Endothelial cell of umbilical vein (primary cell): Measurements from ENCODE around the gene TATDN3. TPM values are rescaled to one million over a fixed set of nuclear protein-coding genes. Genes with fewer than 3 reads are reported as not detected.

Source experiments
- BruUV-seq: library from RNA; stranded (reverse); fragments of 400-500 nt; replicated peaks from 2 replicates; lab custom pipeline; 2021; lab: Mats Ljungman, UMichigan
- CTCF ChIA-PET: fragments of 300-600, 350-600 bp; sonication (Branson Sonifier 250); formaldehyde crosslinking; loops from one replicate; lab custom pipeline; 2021; ENCODE audit warnings: antibody characterized with exemption, inconsistent platforms; lab: Charles Lee
- POLR2A ChIA-PET: fragments of 300-600, 350-600 bp; sonication (Branson Sonifier 250); formaldehyde crosslinking; loops from one replicate; lab custom pipeline; 2021; ENCODE audit warnings: antibody characterized with exemption, inconsistent platforms; lab: Charles Lee
- DNase-seq: peaks from one replicate; pipeline ENCODE4 v3.0.0-alpha.2; 2011; ENCODE audit warnings: low read depth, low spot score
- FAIRE-seq: peaks from 2 replicates; lab custom pipeline; 2011; peaks lifted over from hg19 to GRCh38; lab: Jason Lieb, UNC
- H2AFZ ChIP-seq: 2 replicates; pipeline ENCODE4 v1.6.0; 2012; ENCODE audit warnings: low read depth, low read length, control low read depth, inconsistent platforms
- H3K27ac ChIP-seq: 2 replicates; pipeline ENCODE4 v1.5.1; 2011; ENCODE audit warnings: low read depth, mild to moderate bottlenecking, control low read depth, low read length, moderate library complexity; ENCODE audit not compliant: insufficient read depth
- H3K27me3 ChIP-seq, 2 experiments: 2 replicates each; pipeline versions ENCODE4 v1.6.0 to v1.6.1; 2011; ENCODE audit warnings: low read length in 2 of 2, mixed read lengths in 1 of 2; ENCODE audit not compliant: control insufficient read depth in 2 of 2, insufficient read depth in 2 of 2
- H3K36me3 ChIP-seq, 2 experiments: 2 replicates in 1 of 2; 3 replicates in 1 of 2; pipeline ENCODE4 v1.5.1; 2011; ENCODE audit warnings: low read length in 2 of 2, mild to moderate bottlenecking in 1 of 2, moderate library complexity in 1 of 2; ENCODE audit not compliant: control insufficient read depth in 2 of 2, insufficient read depth in 2 of 2; ENCODE audit errors: extremely low read depth in 1 of 2
- H3K4me1 ChIP-seq: 3 replicates; pipeline ENCODE4 v1.5.1; 2011; ENCODE audit warnings: mild to moderate bottlenecking, low read length; ENCODE audit not compliant: control insufficient read depth, insufficient read depth; ENCODE audit errors: extremely low read depth
- H3K4me2 ChIP-seq: 2 replicates; pipeline ENCODE4 v1.6.1; 2011; ENCODE audit warnings: low read length, control low read depth, mixed read lengths; ENCODE audit not compliant: insufficient read depth
- H3K4me3 ChIP-seq, 3 experiments: fragments of 200-600 bp in 1 of 3; sonication (generic), shearing (Covaris generic) in 1 of 3; replicated peaks in 1 of 3; 2 replicates each; pipeline ENCODE4 v1.5.1; 2011 to 2016; ENCODE audit warnings: control low read depth in 3 of 3, low read length in 3 of 3, mild to moderate bottlenecking in 2 of 3, inconsistent platforms in 1 of 3, low read depth in 1 of 3, moderate library complexity in 1 of 3; ENCODE audit not compliant: insufficient read depth in 1 of 3
- H3K79me2 ChIP-seq: 2 replicates; pipeline ENCODE4 v1.6.0; 2012; ENCODE audit warnings: low read length, inconsistent platforms; ENCODE audit not compliant: control insufficient read depth, insufficient read depth
- H3K9ac ChIP-seq: replicated peaks from 2 replicates; pipeline ENCODE3; 2011; ENCODE audit warnings: low read length, control low read depth; ENCODE audit not compliant: insufficient read depth; ENCODE audit errors: extremely low read depth
- H3K9me1 ChIP-seq: replicated peaks from 3 replicates; pipeline ENCODE4 v1.6.0; 2011; ENCODE audit warnings: mild to moderate bottlenecking, low read length; ENCODE audit not compliant: control insufficient read depth, insufficient read depth; ENCODE audit errors: extremely low read depth
- H3K9me3 ChIP-seq: replicated peaks from 2 replicates; pipeline ENCODE4 v1.5.1; 2012; ENCODE audit warnings: low read length, inconsistent platforms; ENCODE audit not compliant: control insufficient read depth, insufficient read depth
- H4K20me1 ChIP-seq: replicated peaks from 2 replicates; pipeline ENCODE3; 2011; ENCODE audit warnings: mild to moderate bottlenecking, low read length; ENCODE audit not compliant: control insufficient read depth, insufficient read depth; ENCODE audit errors: extremely low read depth
- CTCF ChIP-seq, 2 donors: IDR thresholded peaks; 1 replicate in 1 of 2; 2 replicates in 1 of 2; pipeline ENCODE4 v1.5.1; 2011; ENCODE audit warnings: low read length in 2 of 2, mild to moderate bottlenecking in 2 of 2, moderate library complexity in 2 of 2, control low read depth in 1 of 2, inconsistent platforms in 1 of 2, low read depth in 1 of 2; ENCODE audit not compliant: insufficient read depth in 1 of 2; ENCODE audit errors: extremely low read depth in 1 of 2
- FOS ChIP-seq: IDR thresholded peaks from 2 replicates; pipeline ENCODE4 v1.6.1; 2011; ENCODE audit warnings: mild to moderate bottlenecking, low read length, moderate library complexity, borderline replicate concordance; ENCODE audit not compliant: insufficient read depth
- GATA2 ChIP-seq: IDR thresholded peaks from 2 replicates; pipeline ENCODE4 v1.7.0; 2011; ENCODE audit warnings: low read depth, mild to moderate bottlenecking, moderate library complexity, mixed read lengths, low read length; ENCODE audit not compliant: insufficient read length, insufficient read depth
- JUN ChIP-seq: IDR thresholded peaks from 2 replicates; pipeline ENCODE4 v1.6.1; 2011; ENCODE audit warnings: borderline replicate concordance, low read depth; ENCODE audit not compliant: insufficient read length, insufficient read depth
- MAX ChIP-seq: IDR thresholded peaks from 2 replicates; pipeline ENCODE4 v1.6.1; 2011; ENCODE audit not compliant: insufficient read depth, insufficient read length
- POLR2A ChIP-seq: IDR thresholded peaks from 2 replicates; pipeline ENCODE4 v1.6.1; 2012; ENCODE audit warnings: low read depth, mild to moderate bottlenecking, control low read depth, low read length
- POLR2AphosphoS5 ChIP-seq: IDR thresholded peaks from 2 replicates; pipeline ENCODE4 v1.6.1; 2012; ENCODE audit warnings: low read depth, mild to moderate bottlenecking, control low read depth, low read length, moderate library complexity; ENCODE audit not compliant: insufficient read depth
- dilution Hi-C: fragments of 300-500 bp; cut with MboI; formaldehyde crosslinking; loops from one replicate; pipeline ENCODE4 v1.15.0; 2019; ENCODE audit warnings: low sequenced_read_pairs; ENCODE audit not compliant: extremely low pct_ligation_motif_present
- intact Hi-C: fragments of 100-400 bp; cut with micrococcal nuclease; formaldehyde crosslinking; loops from one replicate; pipeline ENCODE4 v1.10.0; 2022
- polyA plus RNA-seq, 4 experiments: library from polyadenylated mRNA; depleted of rRNA in 3 of 4; stranded (reverse) in 3 of 4; unstranded in 1 of 4; fragments of >200 nt; gene quantifications; 2 replicates each; pipeline versions ENCODE4 v1.2.1 to v1.2.3, GENCODE V29; 2011 to 2012; ENCODE audit warnings: missing spikeins in 1 of 4
- small RNA-seq: library from RNA; depleted of rRNA; stranded (forward); fragments of <200 nt; gene quantifications from one replicate; pipeline ENCODE3, GENCODE V24; 2012; ENCODE audit warnings: low replicate concordance, low read depth; ENCODE audit not compliant: insufficient read depth, insufficient read length
- total RNA-seq: library from RNA; stranded (reverse); gene quantifications from 2 replicates; pipeline ENCODE4 v1.2.3, GENCODE V29; 2021

Gene TATDN3
- total and polyA plus RNA-seq, 2 donors (not counting 3 experiments of a cell fraction or from before 2014, with no cell fraction given), result 4.3 to 8.0 TPM

- dilution Hi-C loops, result no loop called here
- ChIA-PET CTCF (interaction anchor here (1.0 kb wide), 1 partner anchor 16 kb away, joined by 3 read pairs; no protein-coding TSS in a partner anchor), POLR2A (no interaction called here)
- no TSS peak for BruUV-seq
- intact Hi-C loops, result no loop called here
- FAIRE-seq (no peak), DNase-seq (no peak)
- Histone ChIP-seq H3K9me3 (no peaks in the 10 kb centered on the region), H2AFZ (no peak overlapping the region), H3K4me3 (no peak overlapping the region), H3K36me3 (no peaks in the 10 kb centered on the region), H3K9ac (no peak overlapping the region), H3K27ac (no peak overlapping the region), H3K9me1 (no peaks in the 10 kb centered on the region), H3K4me1 (peaks cover 16% of the 10 kb centered on the region), H4K20me1 (peaks cover 3% of the 10 kb centered on the region), H3K79me2 (peaks cover 34% of the 10 kb centered on the region), H3K27me3 (no peaks in the 10 kb centered on the region), H3K4me2 (no peak overlapping the region)
- no peak for TF ChIP-seq POLR2A
- no peak for TF ChIP-seq POLR2AphosphoS5
- TF ChIP-seq GATA2, result no peak
- no peak for TF ChIP-seq CTCF (IDR thresholded peaks at IDR 0.05; ENCODE audit: extremely low read depth in 1 of 2, insufficient read depth in 1 of 2, low read depth in 1 of 2, low read length in 2 of 2)
- no peak for TF ChIP-seq JUN
- TF ChIP-seq FOS, result no peak
- no peak for TF ChIP-seq MAX
Measured at GRCh38 chr1:212864201-212864600, 72.5 kb downstream of the TATDN3 start.

Small RNAs within 50 kb of the gene (small RNA-seq; reads per million reads assigned to genes)
- gene AC104333.1, result not detected
- gene AC104333.2, result not detected

Other genes with a start within 250 kb of the TATDN3 start
- gene ATF3, start 183.1 kb upstream of the TATDN3 start, total RNA-seq, result 6.1 and 10.7 TPM in 2 replicates
- 16.6 and 17.1 TPM in 2 replicates for gene ATF3, start 183.1 kb upstream of the TATDN3 start, polyA plus RNA-seq
- 0.25 and 1.9 TPM in 2 replicates for gene BATF3, start 92.1 kb upstream of the TATDN3 start, total RNA-seq
- 0.69 and 1.3 TPM in 2 replicates for gene BATF3, start 92.1 kb upstream of the TATDN3 start, polyA plus RNA-seq
- 27.7 and 30.2 TPM in 2 replicates for gene NSL1, start 117 bp upstream of the TATDN3 start, total RNA-seq
- 15.5 and 18.9 TPM in 2 replicates for gene NSL1, start 117 bp upstream of the TATDN3 start, polyA plus RNA-seq
- not detected in 2 replicates for gene SPATA45, start 55.8 kb downstream of the TATDN3 start, total RNA-seq
- not detected in 2 replicates for gene SPATA45, start 55.8 kb downstream of the TATDN3 start, polyA plus RNA-seq
- 11.9 and 12.0 TPM in 2 replicates for gene FLVCR1, start 66.4 kb downstream of the TATDN3 start, total RNA-seq
- gene FLVCR1, start 66.4 kb downstream of the TATDN3 start, polyA plus RNA-seq, result 3.2 and 3.5 TPM in 2 replicates
- gene VASH2, start 158.6 kb downstream of the TATDN3 start, total RNA-seq, result 1.4 and 2.9 TPM in 2 replicates
- 0.30 and 0.70 TPM in 2 replicates for gene VASH2, start 158.6 kb downstream of the TATDN3 start, polyA plus RNA-seq
- gene ANGEL2, start 224.0 kb downstream of the TATDN3 start, total RNA-seq, result 31.6 and 39.1 TPM in 2 replicates
- 11.9 and 12.6 TPM in 2 replicates for gene ANGEL2, start 224.0 kb downstream of the TATDN3 start, polyA plus RNA-seq